ENCODE results near the gene RAX2. TPM values are rescaled to one million over a fixed set of nuclear protein-coding genes. Genes with fewer than 3 reads are reported as not detected.

RAX2 gene
- total and polyA plus RNA-seq, 2 donors, result 0.07 to 0.09 TPM

GRCh38 chr19:3813473-3814392 lies 41.7 kb upstream of the RAX2 start:
- Histone ChIP-seq H3K9me3 (ENCODE audit: control insufficient read depth in 2 of 2, insufficient read depth in 1 of 2, low read length in 1 of 2) (no peaks in the 10 kb centered on the region), H3K4me3 (ENCODE audit: low read length in 2 of 2) (no peak overlapping the region), H3K27ac (ENCODE audit: low read depth in 1 of 2, low read length in 1 of 2) (peak overlapping the region in 1 of 2 donors; percentile 46), H3K27me3 (ENCODE audit: control insufficient read depth in 2 of 2, insufficient read depth in 1 of 2, low read length in 1 of 2) (no peaks in the 10 kb centered on the region), H3K36me3 (ENCODE audit: control insufficient read depth in 2 of 2, insufficient read depth in 2 of 2, low read length in 1 of 2) (no peaks in the 10 kb centered on the region), H3K4me1 (ENCODE audit: control insufficient read depth in 2 of 2, insufficient read depth in 2 of 2, low read length in 2 of 2) (peaks cover 13 to 43% of the 10 kb centered on the region in 2 donors)
- 93% methylated on average over 22 of the region's 22 CpGs for WGBS
- DNase-seq (ENCODE audit: low read depth in 6 of 9, low spot score in 9 of 9), result no peak

- Histone ChIP-seq H3K4me3 (ENCODE audit: low read length in 2 of 2) (no peak overlapping the region), H3K27me3 (ENCODE audit: control insufficient read depth in 2 of 2, insufficient read depth in 1 of 2, low read length in 1 of 2) (no peaks in the 10 kb centered on the region), H3K4me1 (ENCODE audit: control insufficient read depth in 2 of 2, insufficient read depth in 2 of 2, low read length in 2 of 2) (peaks cover 13 to 33% of the 10 kb centered on the region in 2 donors), H3K27ac (ENCODE audit: low read depth in 1 of 2, low read length in 1 of 2) (no peak overlapping the region), H3K36me3 (ENCODE audit: control insufficient read depth in 2 of 2, insufficient read depth in 2 of 2, low read length in 1 of 2) (no peaks in the 10 kb centered on the region), H3K9me3 (ENCODE audit: control insufficient read depth in 2 of 2, insufficient read depth in 1 of 2, low read length in 1 of 2) (no peaks in the 10 kb centered on the region)
- 89% methylated on average over 38 of the region's 38 CpGs for WGBS
- no peak for DNase-seq (ENCODE audit: low read depth in 6 of 9, low spot score in 9 of 9)
These were observed 38.8 kb upstream of the RAX2 start for GRCh38 chr19:3810708-3811355.

- peaks cover 13 to 33% of the 10 kb centered on the region in 2 donors for H3K4me1 ChIP-seq (ENCODE audit: control insufficient read depth in 2 of 2, insufficient read depth in 2 of 2, low read length in 2 of 2)
- WGBS, result 84% methylated on average over 26 of the region's 26 CpGs
- H3K27me3 ChIP-seq (ENCODE audit: control insufficient read depth in 2 of 2, insufficient read depth in 1 of 2, low read length in 1 of 2), result no peaks in the 10 kb centered on the region
- no peak overlapping the region for H3K4me3 ChIP-seq (ENCODE audit: low read length in 2 of 2)
- no peak for DNase-seq (ENCODE audit: low read depth in 6 of 9, low spot score in 9 of 9)
- H3K9me3 ChIP-seq (ENCODE audit: control insufficient read depth in 2 of 2, insufficient read depth in 1 of 2, low read length in 1 of 2), result no peaks in the 10 kb centered on the region
- no peaks in the 10 kb centered on the region for H3K36me3 ChIP-seq (ENCODE audit: control insufficient read depth in 2 of 2, insufficient read depth in 2 of 2, low read length in 1 of 2)
- H3K27ac ChIP-seq (ENCODE audit: low read depth in 1 of 2, low read length in 1 of 2), result peak overlapping the region in 1 of 2 donors; percentile 42
These were observed 38.1 kb upstream of the RAX2 start for GRCh38 chr19:3809881-3810707.

GRCh38 chr19:3808420-3809143 lies 36.6 kb upstream of the RAX2 start:
- no peaks in the 10 kb centered on the region for H3K9me3 ChIP-seq (ENCODE audit: control insufficient read depth in 2 of 2, insufficient read depth in 1 of 2, low read length in 1 of 2)
- no peaks in the 10 kb centered on the region for H3K36me3 ChIP-seq (ENCODE audit: control insufficient read depth in 2 of 2, insufficient read depth in 2 of 2, low read length in 1 of 2)
- peaks cover 12 to 20% of the 10 kb centered on the region in 2 donors for H3K4me1 ChIP-seq (ENCODE audit: control insufficient read depth in 2 of 2, insufficient read depth in 2 of 2, low read length in 2 of 2)
- H3K27me3 ChIP-seq (ENCODE audit: control insufficient read depth in 2 of 2, insufficient read depth in 1 of 2, low read length in 1 of 2), result peaks cover 0 to 2% of the 10 kb centered on the region in 2 donors
- DNase-seq (ENCODE audit: low read depth in 6 of 9, low spot score in 9 of 9), result no peak
- no peak overlapping the region for H3K27ac ChIP-seq (ENCODE audit: low read depth in 1 of 2, low read length in 1 of 2)
- 97% methylated on average over 33 of the region's 33 CpGs for WGBS
- H3K4me3 ChIP-seq (ENCODE audit: low read length in 2 of 2), result no peak overlapping the region

GRCh38 chr19:3807574-3808354 lies 35.7 kb upstream of the RAX2 start:
- DNase-seq (ENCODE audit: low read depth in 6 of 9, low spot score in 9 of 9), result no peak
- Histone ChIP-seq H3K27ac (ENCODE audit: low read depth in 1 of 2, low read length in 1 of 2) (no peak overlapping the region), H3K4me3 (ENCODE audit: low read length in 2 of 2) (no peak overlapping the region), H3K27me3 (ENCODE audit: control insufficient read depth in 2 of 2, insufficient read depth in 1 of 2, low read length in 1 of 2) (peaks cover 0 to 9% of the 10 kb centered on the region in 2 donors), H3K36me3 (ENCODE audit: control insufficient read depth in 2 of 2, insufficient read depth in 2 of 2, low read length in 1 of 2) (no peaks in the 10 kb centered on the region), H3K4me1 (ENCODE audit: control insufficient read depth in 2 of 2, insufficient read depth in 2 of 2, low read length in 2 of 2) (peaks cover 6 to 12% of the 10 kb centered on the region in 2 donors), H3K9me3 (ENCODE audit: control insufficient read depth in 2 of 2, insufficient read depth in 1 of 2, low read length in 1 of 2) (no peaks in the 10 kb centered on the region)
- 98% methylated on average over 35 of the region's 35 CpGs for WGBS

- no peak for DNase-seq (ENCODE audit: low read depth in 6 of 9, low spot score in 9 of 9)
- 95% methylated on average over 19 of the region's 19 CpGs for WGBS
- Histone ChIP-seq H3K27ac (ENCODE audit: low read depth in 1 of 2, low read length in 1 of 2) (no peak overlapping the region), H3K4me1 (ENCODE audit: control insufficient read depth in 2 of 2, insufficient read depth in 2 of 2, low read length in 2 of 2) (peaks cover 3 to 5% of the 10 kb centered on the region in 2 donors), H3K4me3 (ENCODE audit: low read length in 2 of 2) (no peak overlapping the region), H3K27me3 (ENCODE audit: control insufficient read depth in 2 of 2, insufficient read depth in 1 of 2, low read length in 1 of 2) (peaks cover 0 to 15% of the 10 kb centered on the region in 2 donors), H3K36me3 (ENCODE audit: control insufficient read depth in 2 of 2, insufficient read depth in 2 of 2, low read length in 1 of 2) (no peaks in the 10 kb centered on the region), H3K9me3 (ENCODE audit: control insufficient read depth in 2 of 2, insufficient read depth in 1 of 2, low read length in 1 of 2) (no peaks in the 10 kb centered on the region)
These were observed 35.1 kb upstream of the RAX2 start for GRCh38 chr19:3807131-3807480.

GRCh38 chr19:3805859-3806258 lies 33.8 kb upstream of the RAX2 start:
- Histone ChIP-seq H3K36me3 (ENCODE audit: control insufficient read depth in 2 of 2, insufficient read depth in 2 of 2, low read length in 1 of 2) (no peaks in the 10 kb centered on the region), H3K4me3 (ENCODE audit: low read length in 2 of 2) (no peak overlapping the region), H3K27ac (ENCODE audit: low read depth in 1 of 2, low read length in 1 of 2) (no peak overlapping the region), H3K9me3 (ENCODE audit: control insufficient read depth in 2 of 2, insufficient read depth in 1 of 2, low read length in 1 of 2) (no peaks in the 10 kb centered on the region), H3K27me3 (ENCODE audit: control insufficient read depth in 2 of 2, insufficient read depth in 1 of 2, low read length in 1 of 2) (peaks cover 2 to 27% of the 10 kb centered on the region in 2 donors), H3K4me1 (ENCODE audit: control insufficient read depth in 2 of 2, insufficient read depth in 2 of 2, low read length in 2 of 2) (peaks cover 2 to 11% of the 10 kb centered on the region in 2 donors)
- DNase-seq (ENCODE audit: low read depth in 6 of 9, low spot score in 9 of 9), result no peak
- 95% methylated on average over 29 of the region's 29 CpGs for WGBS

- peaks cover 2 to 13% of the 10 kb centered on the region in 2 donors for H3K4me1 ChIP-seq (ENCODE audit: control insufficient read depth in 2 of 2, insufficient read depth in 2 of 2, low read length in 2 of 2)
- DNase-seq (ENCODE audit: low read depth in 6 of 9, low spot score in 9 of 9), result no peak
- no peaks in the 10 kb centered on the region for H3K9me3 ChIP-seq (ENCODE audit: control insufficient read depth in 2 of 2, insufficient read depth in 1 of 2, low read length in 1 of 2)
- no peaks in the 10 kb centered on the region for H3K36me3 ChIP-seq (ENCODE audit: control insufficient read depth in 2 of 2, insufficient read depth in 2 of 2, low read length in 1 of 2)
- H3K4me3 ChIP-seq (ENCODE audit: low read length in 2 of 2), result no peak overlapping the region
- no peak overlapping the region for H3K27ac ChIP-seq (ENCODE audit: low read depth in 1 of 2, low read length in 1 of 2)
- H3K27me3 ChIP-seq (ENCODE audit: control insufficient read depth in 2 of 2, insufficient read depth in 1 of 2, low read length in 1 of 2), result peaks cover 3 to 37% of the 10 kb centered on the region in 2 donors
- WGBS, result 96% methylated on average over 13 of the region's 13 CpGs
These were observed 32.4 kb upstream of the RAX2 start for GRCh38 chr19:3804429-3804828.
